ENCODE measurements around the gene IGF2.

IGF2 gene

GRCh38 chr11:2096919-2097301, 42.3 kb downstream of the IGF2 start:
- in situ Hi-C loops (cut with MboI; ENCODE audit: low pct_unique_long_range_greater_than_20kb, low sequenced_read_pairs, unreplicated experiment), result no loop called here
- DNase-seq (ENCODE audit: low spot score), result no peak
- no peak for TF ChIP-seq CTCF (IDR thresholded peaks at IDR 0.05; ENCODE audit: extremely low read depth, insufficient read depth, missing control alignments)

- TF ChIP-seq CTCF (IDR thresholded peaks at IDR 0.05; ENCODE audit: extremely low read depth, insufficient read depth, missing control alignments), result no peak
- DNase-seq (ENCODE audit: low spot score), result no peak
- in situ Hi-C loops (cut with MboI; ENCODE audit: low pct_unique_long_range_greater_than_20kb, low sequenced_read_pairs, unreplicated experiment), result no loop called here
Observed at GRCh38 chr11:2096011-2096918, 42.9 kb downstream of the IGF2 start.

GRCh38 chr11:2095542-2095941, 43.6 kb downstream of the IGF2 start:
- DNase-seq (ENCODE audit: low spot score), result no peak
- in situ Hi-C loops (cut with MboI; ENCODE audit: low pct_unique_long_range_greater_than_20kb, low sequenced_read_pairs, unreplicated experiment), result no loop called here
- TF ChIP-seq CTCF (IDR thresholded peaks at IDR 0.05; ENCODE audit: extremely low read depth, insufficient read depth, missing control alignments), result no peak

- in situ Hi-C loops (cut with MboI; ENCODE audit: low pct_unique_long_range_greater_than_20kb, low sequenced_read_pairs, unreplicated experiment), result no loop called here
- no peak for DNase-seq (ENCODE audit: low spot score)
- no peak for TF ChIP-seq CTCF (IDR thresholded peaks at IDR 0.05; ENCODE audit: extremely low read depth, insufficient read depth, missing control alignments)
Observed at GRCh38 chr11:2095198-2095520, 44.0 kb downstream of the IGF2 start.

- TF ChIP-seq CTCF (IDR thresholded peaks at IDR 0.05; ENCODE audit: extremely low read depth, insufficient read depth, missing control alignments), result no peak
- in situ Hi-C loops (cut with MboI; ENCODE audit: low pct_unique_long_range_greater_than_20kb, low sequenced_read_pairs, unreplicated experiment), result no loop called here
- DNase-seq (ENCODE audit: low spot score), result no peak
Observed at GRCh38 chr11:2094354-2095197, 44.6 kb downstream of the IGF2 start.

- in situ Hi-C loops (cut with MboI; ENCODE audit: low pct_unique_long_range_greater_than_20kb, low sequenced_read_pairs, unreplicated experiment), result no loop called here
- DNase-seq (ENCODE audit: low spot score), result no peak
- no peak for TF ChIP-seq CTCF (IDR thresholded peaks at IDR 0.05; ENCODE audit: extremely low read depth, insufficient read depth, missing control alignments)
Observed at GRCh38 chr11:2093575-2094353, 45.4 kb downstream of the IGF2 start.

Measured in GM13977 (cell line).